ENCODE results near the gene PRKCA. TPM values are rescaled to one million over a fixed set of nuclear protein-coding genes. Genes with fewer than 3 reads are reported as not detected.

PRKCA gene
- total RNA-seq, 1 experiment from 2014 or later, result 20.7 TPM

DNA sequence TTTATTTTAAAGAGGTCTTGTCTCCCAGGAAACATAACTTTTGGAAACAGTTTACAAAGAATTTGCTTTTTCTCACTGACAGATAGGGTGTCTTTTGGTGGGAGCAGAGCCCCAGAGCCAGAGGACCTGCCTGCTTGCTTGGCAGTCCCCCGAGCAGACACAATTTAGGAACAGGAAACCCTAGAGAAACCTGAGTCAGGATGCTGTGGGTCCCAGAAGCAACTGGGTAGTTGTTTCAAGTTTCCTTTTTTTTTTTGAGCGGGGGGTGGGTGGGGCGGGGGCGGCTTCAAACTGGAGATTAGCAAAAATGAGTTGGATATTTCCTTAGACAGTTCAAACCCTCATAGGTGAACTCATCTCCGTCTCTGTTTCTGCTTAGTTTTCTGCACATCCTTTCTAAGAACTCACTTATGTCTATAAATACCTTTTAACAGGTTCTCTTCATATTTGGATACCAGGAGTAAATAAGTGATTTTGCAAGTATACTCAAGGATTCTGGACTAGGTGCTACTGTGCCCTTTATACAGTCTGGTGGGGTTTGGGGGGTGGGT lies 135.1 kb downstream of the PRKCA start:
- no peak for DNase-seq (ENCODE audit: unreplicated experiment)
- CTCF ChIA-PET, result no interaction called here
- intact Hi-C loops (cut with micrococcal nuclease), result loop anchor here (10.0 kb wide), 2 partner anchors 127 to 133 kb away; partner anchors contain the start of gene PRKCA
- TF ChIP-seq, protein P1, sequence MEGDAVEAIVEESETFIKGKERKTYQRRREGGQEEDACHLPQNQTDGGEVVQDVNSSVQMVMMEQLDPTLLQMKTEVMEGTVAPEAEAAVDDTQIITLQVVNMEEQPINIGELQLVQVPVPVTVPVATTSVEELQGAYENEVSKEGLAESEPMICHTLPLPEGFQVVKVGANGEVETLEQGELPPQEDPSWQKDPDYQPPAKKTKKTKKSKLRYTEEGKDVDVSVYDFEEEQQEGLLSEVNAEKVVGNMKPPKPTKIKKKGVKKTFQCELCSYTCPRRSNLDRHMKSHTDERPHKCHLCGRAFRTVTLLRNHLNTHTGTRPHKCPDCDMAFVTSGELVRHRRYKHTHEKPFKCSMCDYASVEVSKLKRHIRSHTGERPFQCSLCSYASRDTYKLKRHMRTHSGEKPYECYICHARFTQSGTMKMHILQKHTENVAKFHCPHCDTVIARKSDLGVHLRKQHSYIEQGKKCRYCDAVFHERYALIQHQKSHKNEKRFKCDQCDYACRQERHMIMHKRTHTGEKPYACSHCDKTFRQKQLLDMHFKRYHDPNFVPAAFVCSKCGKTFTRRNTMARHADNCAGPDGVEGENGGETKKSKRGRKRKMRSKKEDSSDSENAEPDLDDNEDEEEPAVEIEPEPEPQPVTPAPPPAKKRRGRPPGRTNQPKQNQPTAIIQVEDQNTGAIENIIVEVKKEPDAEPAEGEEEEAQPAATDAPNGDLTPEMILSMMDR (IDR thresholded peaks at IDR 0.05; ENCODE audit: unreplicated experiment), result no peak
- H3K4me3 Mint-ChIP-seq (ENCODE audit: unreplicated experiment), result no peak overlapping the region
- H3K9me3 Mint-ChIP-seq (ENCODE audit: unreplicated experiment), result no peaks in the 10 kb centered on the region
- BruUV-seq (replicated peaks), result no TSS peak
- POLR2A ChIA-PET, result interaction anchor here (1.0 kb wide), 1 partner anchor 20 kb away, joined by 4 read pairs; no protein-coding TSS in a partner anchor
- peaks cover 15% of the 10 kb centered on the region for H3K4me1 Mint-ChIP-seq (ENCODE audit: insufficient read depth, unreplicated experiment)
- no peaks in the 10 kb centered on the region for H3K36me3 Mint-ChIP-seq (ENCODE audit: insufficient read depth, unreplicated experiment)
- H3K27me3 Mint-ChIP-seq (ENCODE audit: insufficient read depth, unreplicated experiment), result no peaks in the 10 kb centered on the region
- H3K27ac Mint-ChIP-seq (ENCODE audit: low read depth, unreplicated experiment), result no peak overlapping the region

DNA sequence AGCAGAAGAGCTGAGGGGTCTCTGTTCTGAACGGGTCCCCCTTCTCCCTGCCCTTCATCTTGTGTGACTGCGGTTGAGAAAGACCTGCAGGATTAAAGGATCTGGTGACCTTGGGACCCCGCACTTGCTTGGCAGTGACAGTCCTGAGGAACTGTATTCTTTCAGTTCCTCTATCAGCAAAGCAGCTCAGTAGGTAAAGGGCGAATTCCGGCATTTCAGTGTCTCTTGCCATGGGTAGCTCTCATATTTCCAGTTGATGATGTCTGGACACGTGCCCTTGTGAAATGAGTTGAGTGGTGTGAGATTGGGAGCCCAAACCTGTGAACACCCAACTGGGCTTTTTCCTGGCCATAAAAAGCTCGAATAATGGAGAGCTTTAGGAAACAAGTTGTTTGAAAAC lies 135.7 kb downstream of the PRKCA start:
- TF ChIP-seq, protein P1 (IDR thresholded peaks at IDR 0.05; ENCODE audit: unreplicated experiment), result no peak
- ChIA-PET POLR2A (interaction anchor here (0.6 to 1.0 kb wide), 3 partner anchors 20 to 1472 kb away, joined by 3 to 4 read pairs (median 3); no protein-coding TSS in a partner anchor), CTCF (no interaction called here)
- Mint-ChIP-seq H3K4me3 (ENCODE audit: unreplicated experiment) (no peak overlapping the region), H3K27me3 (ENCODE audit: insufficient read depth, unreplicated experiment) (no peaks in the 10 kb centered on the region), H3K36me3 (ENCODE audit: insufficient read depth, unreplicated experiment) (no peaks in the 10 kb centered on the region), H3K27ac (ENCODE audit: low read depth, unreplicated experiment) (no peak overlapping the region), H3K4me1 (ENCODE audit: insufficient read depth, unreplicated experiment) (peaks cover 11% of the 10 kb centered on the region), H3K9me3 (ENCODE audit: unreplicated experiment) (no peaks in the 10 kb centered on the region)
- no TSS peak for BruUV-seq (replicated peaks)
- intact Hi-C loops (cut with micrococcal nuclease), result loop anchor here (10.0 kb wide), 2 partner anchors 127 to 133 kb away; partner anchors contain the start of gene PRKCA
- DNase-seq (ENCODE audit: unreplicated experiment), result no peak

DNA sequence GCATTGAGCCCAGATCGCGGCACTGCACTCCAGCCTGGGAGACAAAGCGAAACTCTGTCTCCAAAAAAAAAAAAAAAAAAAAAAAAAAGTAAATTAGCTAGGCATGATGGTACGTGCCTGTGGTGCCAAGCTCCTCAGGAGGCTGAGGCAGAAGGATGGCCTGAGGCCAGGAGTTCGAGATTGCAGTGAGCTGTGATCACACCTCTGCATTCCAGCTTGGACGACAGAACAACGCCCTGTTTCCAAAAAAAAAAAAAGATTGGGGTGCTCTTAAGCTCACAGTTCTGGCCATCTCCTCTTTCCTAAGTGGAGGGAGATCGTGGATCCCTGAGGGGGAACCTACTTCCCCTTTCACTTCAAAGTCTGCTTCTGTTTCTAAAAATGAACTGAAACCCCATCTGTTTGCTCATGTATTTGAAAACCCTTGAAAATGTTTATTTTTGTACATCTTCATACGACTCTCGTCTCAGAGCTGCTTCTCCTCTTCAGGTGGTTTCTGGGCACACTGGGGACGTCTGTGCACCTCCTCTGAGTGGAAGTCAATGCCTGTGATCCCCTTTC lies 138.8 kb downstream of the PRKCA start:
- no peak overlapping the region for H3K4me3 Mint-ChIP-seq (ENCODE audit: unreplicated experiment)
- ChIA-PET CTCF (interaction anchor here (0.6 kb wide), 1 partner anchor 38 kb away, joined by 4 read pairs; no protein-coding TSS in a partner anchor), POLR2A (interaction anchor here (0.8 to 1.9 kb wide), 5 partner anchors 9 to 25 kb away, joined by 3 to 10 read pairs (median 7); no protein-coding TSS in a partner anchor)
- peak; percentile 37 for DNase-seq (ENCODE audit: unreplicated experiment)
- H3K9me3 Mint-ChIP-seq (ENCODE audit: unreplicated experiment), result no peaks in the 10 kb centered on the region
- no peak overlapping the region for H3K27ac Mint-ChIP-seq (ENCODE audit: low read depth, unreplicated experiment)
- H3K36me3 Mint-ChIP-seq (ENCODE audit: insufficient read depth, unreplicated experiment), result no peaks in the 10 kb centered on the region
- TF ChIP-seq, protein P1 (IDR thresholded peaks at IDR 0.05; ENCODE audit: unreplicated experiment), result no peak
- intact Hi-C loops (cut with micrococcal nuclease), result no loop called here
- H3K27me3 Mint-ChIP-seq (ENCODE audit: insufficient read depth, unreplicated experiment), result no peaks in the 10 kb centered on the region
- no TSS peak for BruUV-seq (replicated peaks)
- peaks cover 10% of the 10 kb centered on the region for H3K4me1 Mint-ChIP-seq (ENCODE audit: insufficient read depth, unreplicated experiment)

DNA sequence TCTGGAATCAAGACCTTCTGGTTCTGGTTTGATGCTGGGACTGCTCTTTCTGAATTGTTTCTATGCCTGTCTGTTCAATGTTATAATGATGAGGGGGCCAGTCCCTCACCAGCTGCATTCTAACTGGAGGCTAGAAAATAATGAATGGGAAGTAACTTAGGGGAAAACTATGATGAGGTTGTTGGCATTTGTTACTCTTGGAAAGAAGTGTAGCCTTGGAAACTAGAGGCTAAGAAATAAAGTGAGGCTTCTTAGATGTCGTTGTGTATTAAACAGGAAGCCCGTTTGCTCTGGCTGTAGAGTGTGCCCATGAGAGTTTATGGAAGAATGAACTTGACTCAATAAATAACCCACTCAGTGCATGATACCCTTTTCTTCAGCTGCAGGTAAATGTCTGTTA lies 140.8 kb downstream of the PRKCA start:
- intact Hi-C loops (cut with micrococcal nuclease), result no loop called here
- no peak for DNase-seq (ENCODE audit: unreplicated experiment)
- H3K36me3 Mint-ChIP-seq (ENCODE audit: insufficient read depth, unreplicated experiment), result no peaks in the 10 kb centered on the region
- peaks cover 10% of the 10 kb centered on the region for H3K4me1 Mint-ChIP-seq (ENCODE audit: insufficient read depth, unreplicated experiment)
- no TSS peak for BruUV-seq (replicated peaks)
- TF ChIP-seq, protein P1 (IDR thresholded peaks at IDR 0.05; ENCODE audit: unreplicated experiment), result no peak
- POLR2A ChIA-PET, result interaction anchor here (0.8 to 1.1 kb wide), 2 partner anchors 17 to 1201 kb away, joined by 3 read pairs; no protein-coding TSS in a partner anchor
- H3K27me3 Mint-ChIP-seq (ENCODE audit: insufficient read depth, unreplicated experiment), result no peaks in the 10 kb centered on the region
- CTCF ChIA-PET, result interaction anchor here (0.8 kb wide), 2 partner anchors 8 to 11 kb away, joined by 3 read pairs; no protein-coding TSS in a partner anchor
- H3K9me3 Mint-ChIP-seq (ENCODE audit: unreplicated experiment), result no peaks in the 10 kb centered on the region
- H3K4me3 Mint-ChIP-seq (ENCODE audit: unreplicated experiment), result no peak overlapping the region
- no peak overlapping the region for H3K27ac Mint-ChIP-seq (ENCODE audit: low read depth, unreplicated experiment)

Measured in MCF 10A (cell line).